ENCODE measurements around the gene TMC6.

- TF ChIP-seq RARG (CRISPR knock-in tag; IDR thresholded peaks at IDR 0.05; ENCODE audit: low read depth) (no peak), HHEX (CRISPR knock-in tag; IDR thresholded peaks at IDR 0.05) (no peak)
Measured at GRCh38 chr17:78120971-78121800, 7.4 kb downstream of the TMC6 start.

Measured in HepG2 (cell line).